ENCODE data around the gene PTPRM.

The PTPRM gene

GRCh38 chr18:7566567-7567473 lies at the start of gene PTPRM:
Gene PTPRM, plus strand, starts transcription at chr18:7567316. Its CDS starts 503 bp downstream, at chr18:7567819.
- DNase-seq (ENCODE audit: low spot score) = peak; percentile 43

- DNase-seq (ENCODE audit: low spot score) = no peak
Measured at GRCh38 chr18:7517852-7518251, 49.3 kb upstream of the PTPRM start.

- no peak for DNase-seq (ENCODE audit: low spot score)
Measured at GRCh38 chr18:7520200-7520785, 46.8 kb upstream of the PTPRM start.

GRCh38 chr18:7521226-7521856 lies 45.8 kb upstream of the PTPRM start:
- no peak for DNase-seq (ENCODE audit: low spot score)

- DNase-seq (ENCODE audit: low spot score) = no peak
Measured at GRCh38 chr18:7523772-7524171, 43.3 kb upstream of the PTPRM start.

- no peak for DNase-seq (ENCODE audit: low spot score)
Measured at GRCh38 chr18:7524786-7525185, 42.3 kb upstream of the PTPRM start.

GRCh38 chr18:7532942-7533341 lies 34.2 kb upstream of the PTPRM start:
- DNase-seq (ENCODE audit: low spot score) = no peak

GRCh38 chr18:7535436-7536205 lies 31.5 kb upstream of the PTPRM start:
- DNase-seq (ENCODE audit: low spot score) = no peak

GRCh38 chr18:7537145-7537544 lies 30.0 kb upstream of the PTPRM start:
- no peak for DNase-seq (ENCODE audit: low spot score)

- no peak for DNase-seq (ENCODE audit: low spot score)
Measured at GRCh38 chr18:7541835-7542234, 25.3 kb upstream of the PTPRM start.

GRCh38 chr18:7544686-7545085 lies 22.4 kb upstream of the PTPRM start:
- DNase-seq (ENCODE audit: low spot score) = no peak

GRCh38 chr18:7545734-7546133 lies 21.4 kb upstream of the PTPRM start:
- DNase-seq (ENCODE audit: low spot score) = no peak

- DNase-seq (ENCODE audit: low spot score) = no peak
Measured at GRCh38 chr18:7548221-7548620, 18.9 kb upstream of the PTPRM start.

GRCh38 chr18:7548721-7549120 lies 18.4 kb upstream of the PTPRM start:
- no peak for DNase-seq (ENCODE audit: low spot score)

- DNase-seq (ENCODE audit: low spot score) = no peak
Measured at GRCh38 chr18:7557973-7558372, 9.1 kb upstream of the PTPRM start.

- no peak for DNase-seq (ENCODE audit: low spot score)
Measured at GRCh38 chr18:7558769-7559168, 8.3 kb upstream of the PTPRM start.

- DNase-seq (ENCODE audit: low spot score) = no peak
Measured at GRCh38 chr18:7559709-7560319, 7.3 kb upstream of the PTPRM start.

GRCh38 chr18:7561909-7562460 lies 5.1 kb upstream of the PTPRM start:
- no peak for DNase-seq (ENCODE audit: low spot score)

- no peak for DNase-seq (ENCODE audit: low spot score)
Measured at GRCh38 chr18:7562491-7562890, 4.6 kb upstream of the PTPRM start.

GRCh38 chr18:7565677-7566076 lies 1.4 kb upstream of the PTPRM start:
- DNase-seq (ENCODE audit: low spot score) = no peak

GRCh38 chr18:7566244-7566566 lies 911 bp upstream of the PTPRM start:
- no peak for DNase-seq (ENCODE audit: low spot score)
